Neural progenitor cell (in vitro differentiated cells): ENCODE results near the gene CC2D1A. TPM values are rescaled to one million over a fixed set of nuclear protein-coding genes. Genes with fewer than 3 reads are reported as not detected.

ENCODE experiments used
- DNase-seq: peaks from one replicate; pipeline ENCODE4 v3.0.0-alpha.2; 2016; ENCODE audit warnings: low spot score
- H2AFZ ChIP-seq: fragments of 200-600 bp; sonication (generic); replicated peaks from 2 replicates; pipeline ENCODE4 v1.6.1; 2016; ENCODE audit warnings: antibody characterized with exemption
- H3F3A ChIP-seq: fragments of 200-600 bp; sonication (generic); 2 replicates; pipeline ENCODE4 v1.6.1; 2016; ENCODE audit warnings: antibody characterized with exemption, low read depth
- H3K27ac ChIP-seq: fragments of 200-600 bp; sonication (generic); 2 replicates; pipeline ENCODE4 v1.5.1; 2016; ENCODE audit warnings: mild to moderate bottlenecking
- H3K27me3 ChIP-seq: fragments of 200-600 bp; sonication (generic); 2 replicates; pipeline ENCODE4 v1.6.1; 2016; ENCODE audit warnings: mild to moderate bottlenecking, moderate library complexity
- H3K36me3 ChIP-seq: fragments of 200-600 bp; sonication (generic); 2 replicates; pipeline ENCODE4 v1.5.1; 2016
- H3K4me1 ChIP-seq: fragments of 200-600 bp; sonication (generic); 2 replicates; pipeline ENCODE4 v1.6.1; 2016; ENCODE audit warnings: mixed run types
- H3K4me2 ChIP-seq: fragments of 200-600 bp; sonication (generic); 2 replicates; pipeline ENCODE4 v1.6.1; 2016
- H3K4me3 ChIP-seq: fragments of 200-600 bp; sonication (generic); 2 replicates; pipeline ENCODE4 v1.5.1; 2016
- H3K79me2 ChIP-seq: fragments of 200-600 bp; sonication (generic); 2 replicates; pipeline ENCODE4 v1.6.1; 2016; ENCODE audit warnings: low read depth
- H3K9ac ChIP-seq: fragments of 200-600 bp; sonication (generic); 2 replicates; pipeline ENCODE4 v1.6.1; 2016
- H3K9me3 ChIP-seq: fragments of 200-600 bp; sonication (generic); 2 replicates; pipeline ENCODE4 v1.5.1; 2016; ENCODE audit warnings: low read depth
- H4K20me1 ChIP-seq: fragments of 200-600 bp; sonication (generic); 2 replicates; pipeline ENCODE4 v1.6.1; 2016; ENCODE audit warnings: low read depth
- H3K27ac Mint-ChIP-seq: 3 replicates; pipeline ENCODE4 v1.8.0; 2021; ENCODE audit warnings: mixed read lengths
- H3K27me3 Mint-ChIP-seq: 2 replicates; pipeline ENCODE4 v1.8.0; 2022; ENCODE audit warnings: low read depth, mild to moderate bottlenecking, inconsistent platforms, moderate library complexity, mixed read lengths; ENCODE audit not compliant: insufficient read depth
- H3K36me3 Mint-ChIP-seq: 3 replicates; pipeline ENCODE4 v1.8.0; 2021; ENCODE audit warnings: mixed read lengths
- H3K4me1 Mint-ChIP-seq: 3 replicates; pipeline ENCODE4 v1.8.0; 2021; ENCODE audit warnings: mixed read lengths
- H3K4me3 Mint-ChIP-seq: 3 replicates; pipeline ENCODE4 v1.8.0; 2021; ENCODE audit warnings: mild to moderate bottlenecking, moderate library complexity, mixed read lengths
- H3K9me3 Mint-ChIP-seq: 3 replicates; pipeline ENCODE4 v1.8.0; 2020; ENCODE audit warnings: mixed read lengths
- CTCF ChIP-seq: fragments of 200-600 bp; sonication (generic); IDR thresholded peaks from 2 replicates; pipeline ENCODE4 v1.5.1; 2017; ENCODE audit warnings: antibody characterized with exemption, mild to moderate bottlenecking
- EZH2 ChIP-seq: fragments of 200-600 bp; sonication (generic); IDR thresholded peaks from 2 replicates; pipeline ENCODE4 v1.6.1; 2017; ENCODE audit warnings: antibody characterized with exemption, mild to moderate bottlenecking, moderate library complexity
- EZH2phosphoT487 ChIP-seq: fragments of 200-600 bp; sonication (generic); IDR thresholded peaks from 2 replicates; pipeline ENCODE4 v1.6.1; 2017; ENCODE audit warnings: antibody characterized with exemption
- total RNA-seq: library from RNA; depleted of rRNA; stranded (reverse); fragments of >200 nt; gene quantifications from 2 replicates; pipeline ENCODE4 v1.2.3, GENCODE V29; 2015; ENCODE audit warnings: low replicate concordance

The CC2D1A gene
- total RNA-seq, 1 donor from 2014 or later, result 8.1 TPM

- Mint-ChIP-seq H3K4me3 (peak overlapping the region; percentile 72), H3K4me1 (peaks cover 30% of the 10 kb centered on the region), H3K27me3 (peaks cover 6% of the 10 kb centered on the region), H3K9me3 (no peaks in the 10 kb centered on the region), H3K36me3 (no peaks in the 10 kb centered on the region), H3K27ac (peak overlapping the region; percentile 46)
- Histone ChIP-seq H3K4me2 (no peak overlapping the region), H3K9ac (no peak overlapping the region), H3K36me3 (no peaks in the 10 kb centered on the region), H3K9me3 (no peaks in the 10 kb centered on the region), H3K4me3 (no peak overlapping the region), H3K79me2 (no peaks in the 10 kb centered on the region), H3K27ac (no peak overlapping the region), H3F3A (peaks cover 7% of the 10 kb centered on the region), H3K27me3 (peaks cover 10% of the 10 kb centered on the region), H3K4me1 (peaks cover 18% of the 10 kb centered on the region), H4K20me1 (no peaks in the 10 kb centered on the region), H2AFZ (no peak overlapping the region)
- TF ChIP-seq EZH2 (no peak), EZH2phosphoT487 (no peak), CTCF (peak; percentile 30)
- no peak for DNase-seq
These were observed 22.4 kb upstream of the CC2D1A start for GRCh38 chr19:13883516-13884064.

- H3K27me3 Mint-ChIP-seq, result peaks cover 4% of the 10 kb centered on the region
- Histone ChIP-seq H4K20me1 (no peaks in the 10 kb centered on the region), H3K4me1 (peaks cover 18% of the 10 kb centered on the region), H3K36me3 (no peaks in the 10 kb centered on the region), H3F3A (peaks cover 7% of the 10 kb centered on the region), H2AFZ (no peak overlapping the region), H3K4me3 (no peak overlapping the region), H3K27me3 (no peaks in the 10 kb centered on the region), H3K9ac (no peak overlapping the region), H3K4me2 (no peak overlapping the region), H3K9me3 (no peaks in the 10 kb centered on the region), H3K27ac (no peak overlapping the region), H3K79me2 (no peaks in the 10 kb centered on the region)
- no peaks in the 10 kb centered on the region for H3K36me3 Mint-ChIP-seq
- no peak overlapping the region for H3K4me3 Mint-ChIP-seq
- no peak for TF ChIP-seq EZH2phosphoT487
- no peak for TF ChIP-seq CTCF
- no peak for TF ChIP-seq EZH2
- no peak overlapping the region for H3K27ac Mint-ChIP-seq
- H3K4me1 Mint-ChIP-seq, result peaks cover 27% of the 10 kb centered on the region
- no peak for DNase-seq
- no peaks in the 10 kb centered on the region for H3K9me3 Mint-ChIP-seq
These were observed 21.0 kb upstream of the CC2D1A start for GRCh38 chr19:13884726-13885591.

- H3K36me3 ChIP-seq, result no peaks in the 10 kb centered on the region
- peaks cover 7% of the 10 kb centered on the region for H3F3A ChIP-seq
- no peaks in the 10 kb centered on the region for H3K9me3 ChIP-seq
- peaks cover 11% of the 10 kb centered on the region for H3K4me1 ChIP-seq
- no peaks in the 10 kb centered on the region for H4K20me1 ChIP-seq
- no peak for DNase-seq
- Mint-ChIP-seq H3K4me1 (peaks cover 22% of the 10 kb centered on the region), H3K36me3 (peaks cover 1% of the 10 kb centered on the region), H3K27me3 (peaks cover 4% of the 10 kb centered on the region), H3K9me3 (no peaks in the 10 kb centered on the region), H3K27ac (peak overlapping the region; percentile 57), H3K4me3 (peak overlapping the region; percentile 43)
- no peak overlapping the region for H2AFZ ChIP-seq
- H3K4me3 ChIP-seq, result no peak overlapping the region
- H3K27ac ChIP-seq, result no peak overlapping the region
- H3K9ac ChIP-seq, result no peak overlapping the region
- H3K79me2 ChIP-seq, result no peaks in the 10 kb centered on the region
- H3K27me3 ChIP-seq, result no peaks in the 10 kb centered on the region
- H3K4me2 ChIP-seq, result no peak overlapping the region
- TF ChIP-seq EZH2 (no peak), EZH2phosphoT487 (no peak), CTCF (no peak)
These were observed 20.1 kb upstream of the CC2D1A start for GRCh38 chr19:13885826-13886365.
